Progenitor cell of endocrine pancreas (in vitro differentiated cells): ENCODE data around the gene ARID3C. TPM values are rescaled to one million over a fixed set of nuclear protein-coding genes. Genes with fewer than 3 reads are reported as not detected.

Source experiments
- DNase-seq: peaks from one replicate; pipeline ENCODE4 v3.0.0; 2021; ENCODE audit warnings: low spot score; ENCODE audit not compliant: unreplicated experiment
- H3K27ac Mint-ChIP-seq: 2 replicates; pipeline ENCODE4 v1.8.0; 2021; ENCODE audit warnings: mild to moderate bottlenecking, moderate library complexity, mixed read lengths
- H3K27me3 Mint-ChIP-seq: 2 replicates; pipeline ENCODE4 v1.8.0; 2021; ENCODE audit warnings: mixed read lengths
- H3K36me3 Mint-ChIP-seq: 2 replicates; pipeline ENCODE4 v1.8.0; 2022; ENCODE audit warnings: mixed read lengths; ENCODE audit not compliant: insufficient read depth
- H3K4me1 Mint-ChIP-seq: 2 replicates; pipeline ENCODE4 v1.8.0; 2021; ENCODE audit warnings: low read depth, mixed read lengths
- H3K4me3 Mint-ChIP-seq: 2 replicates; pipeline ENCODE4 v1.8.0; 2021; ENCODE audit warnings: low read depth, mild to moderate bottlenecking, moderate library complexity, mixed read lengths
- H3K9me3 Mint-ChIP-seq: 2 replicates; pipeline ENCODE4 v1.8.0; 2021; ENCODE audit warnings: low read depth, mixed read lengths
- CTCF ChIP-seq: fragments of 200-600 bp; sonication (generic); IDR thresholded peaks from one replicate; pipeline ENCODE4 v1.5.0; 2021; ENCODE audit warnings: antibody characterized with exemption, mild to moderate bottlenecking; ENCODE audit not compliant: unreplicated experiment
- total RNA-seq: library from RNA; stranded (reverse); gene quantifications from 2 replicates; pipeline ENCODE4 v1.2.1, GENCODE V29; 2021

The ARID3C gene
- total RNA-seq, 1 donor from 2014 or later, result 12.0 TPM

GRCh38 chr9:34662526-34663302 is 33.8 kb upstream of the ARID3C start, which contains the start of gene CCL27:
Gene CCL27 (minus strand): TSS chr9:34662657. CDS start chr9:34662633, 24 bp downstream.
- Mint-ChIP-seq H3K4me3 (no peak within 1 kb of the TSS), H3K27ac (no peak within 1 kb of the TSS), H3K4me1 (peaks cover 4% of the 10 kb centered on the region), H3K36me3 (no peaks in the 10 kb centered on the region), H3K27me3 (no peaks in the 10 kb centered on the region), H3K9me3 (no peaks in the 10 kb centered on the region)
- DNase-seq, result no peak
- TF ChIP-seq CTCF, result no peak

GRCh38 chr9:34659592-34660253 is 30.9 kb upstream of the ARID3C start:
- TF ChIP-seq CTCF, result no peak
- Mint-ChIP-seq H3K36me3 (no peaks in the 10 kb centered on the region), H3K9me3 (no peaks in the 10 kb centered on the region), H3K4me3 (no peak overlapping the region), H3K27ac (no peak overlapping the region), H3K4me1 (peaks cover 2% of the 10 kb centered on the region), H3K27me3 (no peaks in the 10 kb centered on the region)
- DNase-seq, result no peak

- H3K27me3 Mint-ChIP-seq, result no peaks in the 10 kb centered on the region
- no peaks in the 10 kb centered on the region for H3K9me3 Mint-ChIP-seq
- no peak overlapping the region for H3K27ac Mint-ChIP-seq
- no peak for TF ChIP-seq CTCF
- H3K4me1 Mint-ChIP-seq, result peaks cover 6% of the 10 kb centered on the region
- no peak for DNase-seq
- no peaks in the 10 kb centered on the region for H3K36me3 Mint-ChIP-seq
- no peak overlapping the region for H3K4me3 Mint-ChIP-seq
Observed at GRCh38 chr9:34658461-34658860, 29.6 kb upstream of the ARID3C start.

- DNase-seq, result no peak
- no peaks in the 10 kb centered on the region for H3K36me3 Mint-ChIP-seq
- no peak overlapping the region for H3K27ac Mint-ChIP-seq
- H3K27me3 Mint-ChIP-seq, result no peaks in the 10 kb centered on the region
- no peak overlapping the region for H3K4me3 Mint-ChIP-seq
- no peaks in the 10 kb centered on the region for H3K9me3 Mint-ChIP-seq
- no peak for TF ChIP-seq CTCF
- peaks cover 20% of the 10 kb centered on the region for H3K4me1 Mint-ChIP-seq
Observed at GRCh38 chr9:34656992-34657391, 28.1 kb upstream of the ARID3C start.

- H3K36me3 Mint-ChIP-seq, result no peaks in the 10 kb centered on the region
- no peak overlapping the region for H3K27ac Mint-ChIP-seq
- no peak overlapping the region for H3K4me3 Mint-ChIP-seq
- peaks cover 27% of the 10 kb centered on the region for H3K4me1 Mint-ChIP-seq
- no peak for TF ChIP-seq CTCF
- no peak for DNase-seq
- no peaks in the 10 kb centered on the region for H3K9me3 Mint-ChIP-seq
- H3K27me3 Mint-ChIP-seq, result no peaks in the 10 kb centered on the region
Observed at GRCh38 chr9:34655394-34655793, 26.5 kb upstream of the ARID3C start.
